ENCODE measurements around the gene SLC16A12. TPM values are rescaled to one million over a fixed set of nuclear protein-coding genes. Genes with fewer than 3 reads are reported as not detected.

Gene SLC16A12
- total RNA-seq (2022) = 1.0 and 1.2 TPM in 2 replicates
- Bru-seq, nascent RNA = percentile 22 among the genes with signal in this experiment
- percentile 20 among the genes with signal in this experiment for BruChase-seq, experiment 1, labeled RNA remaining after a 6-hour chase
- percentile 23 among the genes with signal in this experiment for BruChase-seq, experiment 2, labeled RNA remaining after a 2-hour chase
- long read RNA-seq, partial matches to known transcripts = 0 of 1 reads
- long read RNA-seq, other reads (novel, unspliced or antisense) = 1 of 1 reads

- no TSS peak for BruUV-seq (replicated peaks)
- intact Hi-C loops (cut with micrococcal nuclease; ENCODE audit: unreplicated experiment) = no loop called here
- H3K9me3 Mint-ChIP-seq (ENCODE audit: low read depth, unreplicated experiment) = no peaks in the 10 kb centered on the region
- TF ChIP-seq CTCF (IDR thresholded peaks at IDR 0.05; ENCODE audit: unreplicated experiment) = no peak
- no peaks in the 10 kb centered on the region for H3K4me1 Mint-ChIP-seq (ENCODE audit: low read depth, unreplicated experiment)
- peaks cover 4% of the 10 kb centered on the region for H3K36me3 Mint-ChIP-seq (ENCODE audit: insufficient read depth, unreplicated experiment)
- CTCF ChIA-PET = no interaction called here
- H3K27ac Mint-ChIP-seq (ENCODE audit: unreplicated experiment) = no peak within 1 kb of the TSS
- DNase-seq = peak; percentile 41
- peak within 1 kb of the TSS; percentile 55 for H3K4me3 Mint-ChIP-seq (ENCODE audit: low read depth, unreplicated experiment)
- peaks cover 20% of the 10 kb centered on the region for H3K27me3 Mint-ChIP-seq (ENCODE audit: unreplicated experiment)
Observed at GRCh38 chr10:89535171-89536012, at the start of gene SLC16A12. TSS of gene SLC16A12 (minus strand) at chr10:89535594. CDS start at chr10:89462578, 73,016 bp downstream.

GRCh38 chr10:89582022-89582421 lies 46.6 kb upstream of the SLC16A12 start:
- CTCF ChIA-PET = no interaction called here
- H3K4me1 Mint-ChIP-seq (ENCODE audit: low read depth, unreplicated experiment) = no peaks in the 10 kb centered on the region
- H3K27me3 Mint-ChIP-seq (ENCODE audit: unreplicated experiment) = no peaks in the 10 kb centered on the region
- intact Hi-C loops (cut with micrococcal nuclease; ENCODE audit: unreplicated experiment) = no loop called here
- BruUV-seq (replicated peaks) = no TSS peak
- TF ChIP-seq CTCF (IDR thresholded peaks at IDR 0.05; ENCODE audit: unreplicated experiment) = no peak
- no peaks in the 10 kb centered on the region for H3K36me3 Mint-ChIP-seq (ENCODE audit: insufficient read depth, unreplicated experiment)
- H3K9me3 Mint-ChIP-seq (ENCODE audit: low read depth, unreplicated experiment) = no peaks in the 10 kb centered on the region
- DNase-seq = no peak
- H3K4me3 Mint-ChIP-seq (ENCODE audit: low read depth, unreplicated experiment) = no peak overlapping the region
- H3K27ac Mint-ChIP-seq (ENCODE audit: unreplicated experiment) = no peak overlapping the region

- Mint-ChIP-seq H3K4me3 (ENCODE audit: low read depth, unreplicated experiment) (no peak overlapping the region), H3K27me3 (ENCODE audit: unreplicated experiment) (no peaks in the 10 kb centered on the region), H3K27ac (ENCODE audit: unreplicated experiment) (no peak overlapping the region), H3K9me3 (ENCODE audit: low read depth, unreplicated experiment) (no peaks in the 10 kb centered on the region), H3K36me3 (ENCODE audit: insufficient read depth, unreplicated experiment) (no peaks in the 10 kb centered on the region), H3K4me1 (ENCODE audit: low read depth, unreplicated experiment) (no peaks in the 10 kb centered on the region)
- BruUV-seq (replicated peaks) = no TSS peak
- CTCF ChIA-PET = no interaction called here
- DNase-seq = no peak
- TF ChIP-seq CTCF (IDR thresholded peaks at IDR 0.05; ENCODE audit: unreplicated experiment) = no peak
- intact Hi-C loops (cut with micrococcal nuclease; ENCODE audit: unreplicated experiment) = no loop called here
Observed at GRCh38 chr10:89580243-89580642, 44.8 kb upstream of the SLC16A12 start.

- CTCF ChIA-PET = no interaction called here
- Mint-ChIP-seq H3K27ac (ENCODE audit: unreplicated experiment) (no peak overlapping the region), H3K4me3 (ENCODE audit: low read depth, unreplicated experiment) (no peak overlapping the region), H3K27me3 (ENCODE audit: unreplicated experiment) (no peaks in the 10 kb centered on the region), H3K9me3 (ENCODE audit: low read depth, unreplicated experiment) (no peaks in the 10 kb centered on the region), H3K4me1 (ENCODE audit: low read depth, unreplicated experiment) (no peaks in the 10 kb centered on the region), H3K36me3 (ENCODE audit: insufficient read depth, unreplicated experiment) (no peaks in the 10 kb centered on the region)
- DNase-seq = no peak
- TF ChIP-seq CTCF (IDR thresholded peaks at IDR 0.05; ENCODE audit: unreplicated experiment) = no peak
- intact Hi-C loops (cut with micrococcal nuclease; ENCODE audit: unreplicated experiment) = no loop called here
- BruUV-seq (replicated peaks) = no TSS peak
Observed at GRCh38 chr10:89576696-89577095, 41.3 kb upstream of the SLC16A12 start.
